Activated naive CD4-positive, alpha-beta T cell treated with anti-CD3 and anti-CD28 coated beads for 36 hours (primary cell): ENCODE measurements around the gene ASAP3. TPM values are rescaled to one million over a fixed set of nuclear protein-coding genes. Genes with fewer than 3 reads are reported as not detected.

Experiments
- CTCF ChIA-PET: fragments of 350-600 bp; sonication (Branson Sonifier 250); formaldehyde crosslinking; loops from one replicate; lab custom pipeline; 2021; ENCODE audit warnings: antibody characterized with exemption; lab: Charles Lee
- DNase-seq: peaks from one replicate; pipeline ENCODE4 v3.0.0-alpha.2; 2020
- H3K27ac Mint-ChIP-seq: one replicate; pipeline ENCODE4 v1.8.0; 2021; ENCODE audit warnings: mild to moderate bottlenecking, mixed read lengths
- H3K27me3 Mint-ChIP-seq: one replicate; pipeline ENCODE4 v1.8.0; 2021; ENCODE audit warnings: low read depth, mixed read lengths
- H3K36me3 Mint-ChIP-seq: one replicate; pipeline ENCODE4 v1.8.0; 2021; ENCODE audit warnings: low read depth, mixed read lengths
- H3K4me1 Mint-ChIP-seq: one replicate; pipeline ENCODE4 v1.8.0; 2021; ENCODE audit warnings: low read depth, mixed read lengths
- H3K4me3 Mint-ChIP-seq: one replicate; pipeline ENCODE4 v1.8.0; 2021; ENCODE audit warnings: mild to moderate bottlenecking, moderate library complexity, mixed read lengths
- H3K9me3 Mint-ChIP-seq: one replicate; pipeline ENCODE4 v1.8.0; 2021; ENCODE audit warnings: mixed read lengths
- intact Hi-C: fragments of 100-400 bp; cut with micrococcal nuclease; formaldehyde crosslinking; loops from one replicate; pipeline ENCODE4 v1.15.1; 2023
- total RNA-seq, 2 experiments: library from RNA; stranded (reverse); gene quantifications; one replicate each; pipeline ENCODE4 v1.2.3, GENCODE V29; 2021

The ASAP3 gene
- total RNA-seq, 2 experiments from 2014 or later: 0.76 to 1.3 TPM

- H3K27ac Mint-ChIP-seq: no peak overlapping the region
- H3K4me3 Mint-ChIP-seq: peak overlapping the region; percentile 85
- intact Hi-C loops: loop anchor here (1.0 to 5.0 kb wide), 4 partner anchors 55 to 109 kb away; partner anchors contain the start of genes ASAP3 and E2F2
- DNase-seq: peak; percentile 20
- CTCF ChIA-PET: interaction anchor here (0.9 to 2.2 kb wide), 4 partner anchors 11 to 101 kb away, joined by 3 to 10 read pairs (median 4); no protein-coding TSS in a partner anchor
- H3K27me3 Mint-ChIP-seq: no peaks in the 10 kb centered on the region
- peaks cover 21% of the 10 kb centered on the region for H3K4me1 Mint-ChIP-seq
- H3K9me3 Mint-ChIP-seq: no peaks in the 10 kb centered on the region
- no peaks in the 10 kb centered on the region for H3K36me3 Mint-ChIP-seq
These were observed 60.3 kb downstream of the ASAP3 start for GRCh38 chr1:23423415-23424292.

GRCh38 chr1:23422941-23423340, 61.0 kb downstream of the ASAP3 start:
- CTCF ChIA-PET: interaction anchor here (0.8 to 2.2 kb wide), 7 partner anchors 11 to 242 kb away, joined by 3 to 10 read pairs (median 4); no protein-coding TSS in a partner anchor
- intact Hi-C loops: loop anchor here (2.0 to 5.0 kb wide), 3 partner anchors 59 to 109 kb away; partner anchors contain the start of genes ASAP3 and E2F2
- no peaks in the 10 kb centered on the region for H3K9me3 Mint-ChIP-seq
- peak; percentile 9 for DNase-seq
- H3K27me3 Mint-ChIP-seq: no peaks in the 10 kb centered on the region
- H3K27ac Mint-ChIP-seq: no peak overlapping the region
- no peaks in the 10 kb centered on the region for H3K36me3 Mint-ChIP-seq
- H3K4me1 Mint-ChIP-seq: peaks cover 21% of the 10 kb centered on the region
- H3K4me3 Mint-ChIP-seq: peak overlapping the region; percentile 85

DNA sequence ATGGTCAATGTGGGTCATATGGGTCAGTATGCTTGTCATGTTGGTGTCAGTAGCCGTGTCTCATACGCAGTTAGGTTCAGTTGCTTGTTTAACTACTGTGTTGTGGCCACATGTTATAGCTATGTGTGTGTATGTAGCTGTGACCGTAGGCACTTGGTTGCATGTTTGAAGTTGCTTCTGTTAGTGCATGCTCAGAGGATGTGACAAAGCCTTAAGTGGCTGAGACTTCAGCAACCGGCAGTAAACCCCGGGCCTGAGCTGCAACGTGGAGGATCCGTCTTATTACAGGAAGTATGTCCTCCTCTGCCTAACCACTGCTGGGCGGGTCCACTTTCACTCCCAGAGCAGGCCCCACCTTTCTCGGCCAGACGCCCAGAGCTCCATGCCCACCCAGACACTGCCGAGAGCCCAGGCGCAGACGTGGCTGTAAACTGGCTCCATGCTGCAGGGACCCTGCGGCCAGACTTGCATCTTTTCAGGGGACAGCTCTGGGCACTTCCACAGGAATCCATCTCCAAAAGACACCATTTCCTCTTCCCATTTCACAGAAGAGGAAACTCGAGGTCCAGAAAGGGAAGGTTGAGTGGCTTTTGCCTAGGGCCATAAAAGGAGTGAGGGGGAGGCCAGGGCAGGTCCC, 61.6 kb downstream of the ASAP3 start:
- H3K27me3 Mint-ChIP-seq: no peaks in the 10 kb centered on the region
- peak overlapping the region; percentile 2 for H3K27ac Mint-ChIP-seq
- peaks cover 21% of the 10 kb centered on the region for H3K4me1 Mint-ChIP-seq
- CTCF ChIA-PET: interaction anchor here (0.6 to 2.2 kb wide), 9 partner anchors 10 to 242 kb away, joined by 3 to 10 read pairs (median 4); no protein-coding TSS in a partner anchor
- no peaks in the 10 kb centered on the region for H3K9me3 Mint-ChIP-seq
- H3K36me3 Mint-ChIP-seq: no peaks in the 10 kb centered on the region
- H3K4me3 Mint-ChIP-seq: peak overlapping the region; percentile 85
- DNase-seq: peak; percentile 75
- intact Hi-C loops: loop anchor here (2.0 to 5.0 kb wide), 3 partner anchors 60 to 110 kb away; partner anchors contain the start of genes ASAP3 and E2F2

DNA sequence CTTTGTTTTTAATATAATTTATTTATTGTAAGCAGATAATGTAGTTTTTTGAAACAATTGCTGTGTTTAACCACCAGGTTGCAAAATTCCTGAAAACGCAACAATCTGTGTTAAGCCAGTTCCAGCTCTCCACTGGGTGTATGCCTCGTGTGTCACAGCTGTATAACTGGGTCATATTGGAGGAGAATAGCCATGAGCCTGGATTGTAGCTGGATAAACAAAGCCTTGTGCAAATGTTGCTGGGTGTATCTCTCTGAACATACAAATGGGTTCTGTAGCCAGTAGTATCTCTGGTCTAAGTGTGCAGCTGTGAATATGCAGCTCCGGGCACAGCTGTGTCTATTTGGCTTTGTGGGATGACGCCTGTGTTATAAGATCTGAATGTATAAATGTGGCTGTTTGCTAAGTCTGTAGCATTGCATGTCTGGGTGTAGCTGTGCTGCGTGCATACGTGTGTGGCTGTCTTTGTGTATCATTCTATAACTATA, 62.2 kb downstream of the ASAP3 start:
- Mint-ChIP-seq H3K27ac (peak overlapping the region; percentile 2), H3K4me3 (no peak overlapping the region), H3K4me1 (peaks cover 21% of the 10 kb centered on the region), H3K36me3 (no peaks in the 10 kb centered on the region), H3K9me3 (no peaks in the 10 kb centered on the region), H3K27me3 (no peaks in the 10 kb centered on the region)
- DNase-seq: no peak
- intact Hi-C loops: loop anchor here (2.0 to 5.0 kb wide), 3 partner anchors 61 to 111 kb away; partner anchors contain the start of genes ASAP3 and E2F2
- CTCF ChIA-PET: interaction anchor here (1.0 to 2.2 kb wide), 5 partner anchors 10 to 215 kb away, joined by 3 to 10 read pairs (median 4); no protein-coding TSS in a partner anchor

DNA sequence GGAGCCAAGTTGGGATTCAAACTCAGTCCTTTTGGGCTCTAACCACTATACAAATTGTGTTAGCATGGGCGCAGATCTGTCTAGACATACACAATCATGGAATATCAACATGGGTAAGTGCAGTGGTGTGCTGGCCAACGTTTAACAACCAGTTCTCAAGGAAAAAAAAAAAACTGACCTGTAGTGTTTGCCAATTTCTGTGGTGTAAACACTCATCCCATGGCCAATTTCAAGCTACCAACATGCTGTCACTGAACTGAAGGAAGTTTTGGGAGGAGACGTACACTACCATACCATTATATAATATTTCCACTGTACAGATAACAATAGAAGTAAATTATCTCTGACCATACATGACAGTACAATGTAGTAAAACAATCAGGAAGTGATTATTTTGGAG, 62.6 kb downstream of the ASAP3 start:
- H3K4me3 Mint-ChIP-seq: no peak overlapping the region
- H3K27ac Mint-ChIP-seq: no peak overlapping the region
- intact Hi-C loops: loop anchor here (5.0 kb wide), 2 partner anchors 61 to 111 kb away; partner anchors contain the start of genes ASAP3 and E2F2
- no peak for DNase-seq
- no peaks in the 10 kb centered on the region for H3K9me3 Mint-ChIP-seq
- H3K36me3 Mint-ChIP-seq: no peaks in the 10 kb centered on the region
- H3K27me3 Mint-ChIP-seq: no peaks in the 10 kb centered on the region
- peaks cover 21% of the 10 kb centered on the region for H3K4me1 Mint-ChIP-seq
- CTCF ChIA-PET: interaction anchor here (1.2 to 2.2 kb wide), 3 partner anchors 17 to 216 kb away, joined by 4 to 10 read pairs (median 4); no protein-coding TSS in a partner anchor

DNA sequence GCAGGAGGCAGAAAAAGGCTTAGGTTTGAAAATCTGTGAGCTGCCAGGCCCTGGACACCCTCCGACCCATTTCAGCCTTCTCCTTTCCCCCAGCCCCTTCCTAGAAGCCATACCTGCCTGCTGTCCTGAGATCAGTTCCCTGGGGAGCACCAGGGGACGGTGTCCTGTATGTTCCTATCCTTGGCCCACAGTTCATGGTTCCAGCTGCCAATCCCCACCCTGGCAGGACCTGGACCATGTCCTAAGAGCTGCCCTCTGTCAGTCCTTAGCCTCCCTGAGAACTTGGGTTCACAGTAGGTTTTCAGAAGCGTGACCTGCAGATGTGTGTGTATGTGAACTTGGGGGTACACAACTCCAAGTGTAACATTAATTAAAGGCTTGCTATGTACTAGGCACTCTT, 63.2 kb downstream of the ASAP3 start:
- Mint-ChIP-seq H3K27me3 (no peaks in the 10 kb centered on the region), H3K4me3 (no peak overlapping the region), H3K4me1 (peaks cover 21% of the 10 kb centered on the region), H3K9me3 (no peaks in the 10 kb centered on the region), H3K36me3 (no peaks in the 10 kb centered on the region), H3K27ac (no peak overlapping the region)
- no peak for DNase-seq
- intact Hi-C loops: loop anchor here (5.0 kb wide), 2 partner anchors 62 to 112 kb away; partner anchors contain the start of genes ASAP3 and E2F2
- CTCF ChIA-PET: interaction anchor here (1.8 kb wide), 1 partner anchor 17 kb away, joined by 7 read pairs; no protein-coding TSS in a partner anchor

GRCh38 chr1:23419180-23419579, 64.8 kb downstream of the ASAP3 start:
- intact Hi-C loops: no loop called here
- CTCF ChIA-PET: interaction anchor here (1.8 kb wide), 1 partner anchor 15 kb away, joined by 7 read pairs; no protein-coding TSS in a partner anchor
- H3K36me3 Mint-ChIP-seq: no peaks in the 10 kb centered on the region
- H3K27me3 Mint-ChIP-seq: no peaks in the 10 kb centered on the region
- H3K4me3 Mint-ChIP-seq: no peak overlapping the region
- DNase-seq: no peak
- H3K9me3 Mint-ChIP-seq: no peaks in the 10 kb centered on the region
- H3K4me1 Mint-ChIP-seq: peaks cover 19% of the 10 kb centered on the region
- H3K27ac Mint-ChIP-seq: no peak overlapping the region

DNA sequence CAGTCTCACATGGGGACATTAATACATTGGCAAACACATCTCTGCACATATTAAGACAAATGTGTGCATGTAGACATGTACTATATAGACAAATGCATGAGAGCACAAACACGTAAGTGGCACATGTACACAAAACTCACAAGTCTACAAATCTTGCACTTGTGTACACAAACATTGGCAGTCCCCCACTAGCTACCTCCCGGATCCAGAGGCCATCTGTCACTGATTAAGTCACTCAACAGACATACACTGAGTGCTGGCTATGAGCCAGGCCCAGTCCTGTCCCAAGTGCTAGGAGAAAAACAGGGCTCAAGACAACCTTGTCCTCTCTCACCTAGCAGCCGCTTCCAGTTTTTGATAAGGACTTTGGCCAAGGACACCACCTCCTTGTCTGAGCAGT, 66.4 kb downstream of the ASAP3 start:
- Mint-ChIP-seq H3K4me3 (no peak overlapping the region), H3K36me3 (no peaks in the 10 kb centered on the region), H3K27me3 (no peaks in the 10 kb centered on the region), H3K27ac (no peak overlapping the region), H3K4me1 (peaks cover 8% of the 10 kb centered on the region), H3K9me3 (no peaks in the 10 kb centered on the region)
- CTCF ChIA-PET: no interaction called here
- DNase-seq: no peak
- intact Hi-C loops: no loop called here

DNA sequence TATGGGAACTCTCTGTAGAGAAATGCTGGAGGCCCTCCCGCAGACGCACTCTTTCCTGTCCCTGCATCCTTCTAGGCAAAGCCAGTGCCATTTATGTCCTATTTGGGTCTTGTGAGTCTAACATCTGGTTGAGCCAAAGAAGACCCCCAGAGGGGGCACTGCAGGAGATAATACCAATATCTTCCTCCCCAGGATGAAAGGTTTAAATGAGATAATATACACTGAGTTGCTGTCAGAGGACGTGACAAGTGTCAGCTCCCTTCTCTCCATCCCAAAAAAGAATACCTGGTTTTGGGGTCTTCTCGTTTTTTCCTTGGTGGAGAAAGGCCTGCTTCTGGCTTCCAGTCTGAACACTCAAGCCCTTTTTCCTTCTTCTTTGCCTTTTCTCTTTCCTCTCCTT, 67.0 kb downstream of the ASAP3 start:
- Mint-ChIP-seq H3K27ac (no peak overlapping the region), H3K4me1 (peaks cover 2% of the 10 kb centered on the region), H3K36me3 (no peaks in the 10 kb centered on the region), H3K9me3 (no peaks in the 10 kb centered on the region), H3K4me3 (no peak overlapping the region), H3K27me3 (no peaks in the 10 kb centered on the region)
- intact Hi-C loops: no loop called here
- DNase-seq: no peak
- CTCF ChIA-PET: no interaction called here

GRCh38 chr1:23408797-23409290, 75.1 kb downstream of the ASAP3 start:
- no peak for DNase-seq
- CTCF ChIA-PET: no interaction called here
- Mint-ChIP-seq H3K27ac (no peak overlapping the region), H3K36me3 (no peaks in the 10 kb centered on the region), H3K4me3 (no peak overlapping the region), H3K4me1 (peaks cover 5% of the 10 kb centered on the region), H3K27me3 (no peaks in the 10 kb centered on the region), H3K9me3 (no peaks in the 10 kb centered on the region)
- intact Hi-C loops: no loop called here

GRCh38 chr1:23407016-23407630, 76.9 kb downstream of the ASAP3 start:
- no peak overlapping the region for H3K4me3 Mint-ChIP-seq
- CTCF ChIA-PET: no interaction called here
- H3K27ac Mint-ChIP-seq: no peak overlapping the region
- H3K36me3 Mint-ChIP-seq: no peaks in the 10 kb centered on the region
- H3K9me3 Mint-ChIP-seq: no peaks in the 10 kb centered on the region
- DNase-seq: no peak
- peaks cover 11% of the 10 kb centered on the region for H3K4me1 Mint-ChIP-seq
- intact Hi-C loops: no loop called here
- no peaks in the 10 kb centered on the region for H3K27me3 Mint-ChIP-seq
